HG03520 (cell line): ENCODE data around the gene HAUS8.
"Not testable (repeated sequence)": the region's sequence is repeated elsewhere in the genome, so short reads cannot be mapped to it uniquely, and the experiment has no call there.

ENCODE experiments used
- ATAC-seq: cut with Tn5 transposase; IDR thresholded peaks from one replicate; pipeline ENCODE4 v1.9.1; 2021; ENCODE audit warnings: mild to moderate bottlenecking, moderate library complexity; ENCODE audit not compliant: unreplicated experiment

Gene HAUS8

GRCh38 chr19:17075035-17075863, at the start of gene HAUS8, which contains the start of gene MYO9B:
TSS of gene HAUS8 (minus strand) at chr19:17075452. CDS start at chr19:17075422, 30 bp downstream.
TSS of gene MYO9B (plus strand) at chr19:17075777. CDS start at chr19:17101718, 25,941 bp downstream.
- ATAC-seq, result peak; percentile 73

- no peak for ATAC-seq
Observed at GRCh38 chr19:17124025-17124424, 48.8 kb upstream of the HAUS8 start.

GRCh38 chr19:17123041-17123440, 47.8 kb upstream of the HAUS8 start:
- ATAC-seq, result no peak

- no peak for ATAC-seq
Observed at GRCh38 chr19:17121736-17122293, 46.6 kb upstream of the HAUS8 start.

GRCh38 chr19:17118957-17119356, 43.7 kb upstream of the HAUS8 start:
- ATAC-seq, result no peak

GRCh38 chr19:17116996-17117702, 41.9 kb upstream of the HAUS8 start:
- no peak for ATAC-seq

- no peak for ATAC-seq
Observed at GRCh38 chr19:17114414-17114831, 39.2 kb upstream of the HAUS8 start.

- no peak for ATAC-seq
Observed at GRCh38 chr19:17113127-17113785, 38.0 kb upstream of the HAUS8 start.

GRCh38 chr19:17112700-17113099, 37.4 kb upstream of the HAUS8 start:
- ATAC-seq, result no peak

GRCh38 chr19:17112271-17112670, 37.0 kb upstream of the HAUS8 start:
- no peak for ATAC-seq

GRCh38 chr19:17111766-17112165, 36.5 kb upstream of the HAUS8 start:
- no peak for ATAC-seq

- ATAC-seq, result no peak
Observed at GRCh38 chr19:17110599-17110966, 35.3 kb upstream of the HAUS8 start.

- ATAC-seq, result no peak
Observed at GRCh38 chr19:17109962-17110598, 34.8 kb upstream of the HAUS8 start.

GRCh38 chr19:17109300-17109699, 34.0 kb upstream of the HAUS8 start:
- ATAC-seq, result no peak

GRCh38 chr19:17108453-17108784, 33.2 kb upstream of the HAUS8 start:
- no peak for ATAC-seq

GRCh38 chr19:17107546-17108452, 32.5 kb upstream of the HAUS8 start:
- ATAC-seq, result no peak

- ATAC-seq, result not testable (repeated sequence)
Observed at GRCh38 chr19:17106964-17107363, 31.7 kb upstream of the HAUS8 start.

GRCh38 chr19:17105556-17105955, 30.3 kb upstream of the HAUS8 start:
- ATAC-seq, result no peak

- ATAC-seq, result no peak
Observed at GRCh38 chr19:17104679-17105078, 29.4 kb upstream of the HAUS8 start.

- ATAC-seq, result no peak
Observed at GRCh38 chr19:17103177-17103576, 27.9 kb upstream of the HAUS8 start.
